Body of pancreas (tissue), 4 donors: ENCODE data around the gene JADE1.

Experiments used
- CTCF ChIP-seq, 7 experiments: fragments of 450-650 bp in 4 of 7; fragments of 200-600 bp in 3 of 7; sonication (generic) in 3 of 7; IDR thresholded peaks; one replicate each; pipeline ENCODE4 v1.5.1; 2016 to 2019; ENCODE audit warnings: antibody characterized with exemption in 7 of 7
- POLR2A ChIP-seq, 3 donors: fragments of 450-650 bp; IDR thresholded peaks; one replicate each; pipeline ENCODE4 v1.6.1; 2016; ENCODE audit warnings: antibody characterized with exemption in 3 of 3, mild to moderate bottlenecking in 2 of 3

DNA sequence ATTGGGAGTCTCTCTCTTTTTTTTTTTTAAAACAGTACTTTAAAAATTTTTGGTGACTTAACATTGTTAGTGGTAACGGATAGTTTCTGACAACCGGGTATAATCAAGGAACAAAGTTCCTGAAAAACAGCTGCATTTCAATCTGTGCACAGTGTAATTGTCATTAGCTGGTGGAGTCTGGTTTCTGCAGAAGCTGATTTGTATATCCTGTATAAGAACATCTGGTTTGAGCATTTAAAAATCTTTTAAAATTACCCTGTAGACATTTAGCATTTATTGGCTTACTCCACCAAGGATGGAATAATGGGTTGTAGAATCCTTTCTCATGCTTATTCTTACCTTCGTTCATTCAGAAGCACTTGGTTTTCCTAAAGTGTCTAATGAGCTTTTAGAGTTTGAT lies 11.2 kb downstream of the JADE1 start:
- no peak for TF ChIP-seq CTCF (IDR thresholded peaks at IDR 0.05)
- TF ChIP-seq POLR2A (IDR thresholded peaks at IDR 0.05) = no peak
